T-helper 9 cell (primary cell): ENCODE data around the gene HMGB2.

Experiments used
- DNase-seq: peaks from one replicate; pipeline ENCODE4 v3.0.0-alpha.2; 2020

The HMGB2 gene

DNA sequence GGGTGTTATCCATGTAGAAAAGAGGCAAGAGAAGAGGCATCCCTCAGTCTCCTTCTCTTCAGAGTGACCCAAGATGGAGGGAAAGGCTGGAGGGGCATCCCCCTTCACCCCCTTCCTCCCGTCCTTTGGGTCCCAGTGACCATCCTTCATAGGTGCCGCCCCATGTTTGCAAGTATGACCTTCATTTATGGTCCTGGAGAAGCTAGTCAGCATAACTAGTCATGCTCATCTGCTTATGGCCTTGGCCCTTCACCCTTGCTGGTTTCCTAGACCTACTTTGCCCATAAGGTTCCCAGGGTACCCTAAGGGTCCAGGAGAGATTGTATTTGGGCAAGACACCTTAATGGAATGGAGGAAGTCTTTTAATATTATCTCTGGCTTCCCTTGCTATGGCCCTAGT lies 46.7 kb downstream of the HMGB2 start:
- DNase-seq, result no peak

DNA sequence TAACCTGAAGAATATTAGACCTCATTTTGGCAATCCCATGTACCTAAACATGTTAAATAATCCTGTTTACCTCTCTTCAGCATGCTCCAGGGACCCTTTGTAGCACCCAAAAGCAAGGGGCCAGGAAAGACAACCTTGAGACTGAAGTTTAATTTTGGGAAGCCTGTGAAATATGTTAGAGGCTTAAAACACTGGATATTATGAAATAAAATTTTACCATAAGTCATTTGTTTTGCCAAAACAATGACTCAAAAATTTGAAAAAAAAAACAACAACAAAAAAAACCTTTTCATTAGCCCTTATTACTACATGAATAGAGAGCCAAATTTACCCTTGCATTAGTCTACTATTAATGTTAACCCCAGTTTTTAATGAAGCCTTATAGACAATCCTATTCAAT lies 49.7 kb downstream of the HMGB2 start:
- DNase-seq, result no peak

DNA sequence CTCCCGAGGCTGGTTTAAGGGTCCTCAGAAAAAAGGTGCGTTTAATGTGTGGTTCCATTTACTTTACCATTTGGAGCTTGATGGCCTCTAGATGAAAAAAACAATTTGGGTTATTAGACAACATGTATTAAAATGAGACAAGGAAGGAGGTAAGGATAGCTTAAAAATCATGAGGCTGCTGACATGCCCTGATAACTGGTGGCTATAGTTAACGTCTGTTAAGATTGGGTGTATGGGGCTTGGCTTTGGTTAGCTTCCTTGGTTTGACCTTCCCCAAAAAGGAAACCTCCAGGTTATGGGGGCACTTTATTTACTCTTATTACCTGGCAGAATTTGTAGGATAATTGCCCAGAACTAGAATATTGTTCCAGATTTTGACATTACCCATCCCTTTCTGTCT lies 51.5 kb downstream of the HMGB2 start:
- no peak for DNase-seq

DNA sequence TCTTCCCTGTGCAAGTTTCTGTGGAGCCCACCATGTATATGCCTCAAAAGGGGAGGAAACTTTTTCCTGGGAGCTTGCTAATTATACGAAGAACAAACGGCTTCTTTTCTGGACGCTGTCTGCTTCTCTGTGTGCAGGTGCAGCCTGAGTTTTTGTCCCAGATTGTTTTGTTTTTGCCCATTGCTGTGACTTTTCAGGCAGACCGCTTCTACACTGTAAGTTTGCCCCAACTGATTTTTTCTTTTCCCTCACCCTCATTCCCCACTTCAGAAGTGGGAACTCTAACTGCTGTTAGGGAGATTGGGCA lies 51.9 kb downstream of the HMGB2 start:
- no peak for DNase-seq

DNA sequence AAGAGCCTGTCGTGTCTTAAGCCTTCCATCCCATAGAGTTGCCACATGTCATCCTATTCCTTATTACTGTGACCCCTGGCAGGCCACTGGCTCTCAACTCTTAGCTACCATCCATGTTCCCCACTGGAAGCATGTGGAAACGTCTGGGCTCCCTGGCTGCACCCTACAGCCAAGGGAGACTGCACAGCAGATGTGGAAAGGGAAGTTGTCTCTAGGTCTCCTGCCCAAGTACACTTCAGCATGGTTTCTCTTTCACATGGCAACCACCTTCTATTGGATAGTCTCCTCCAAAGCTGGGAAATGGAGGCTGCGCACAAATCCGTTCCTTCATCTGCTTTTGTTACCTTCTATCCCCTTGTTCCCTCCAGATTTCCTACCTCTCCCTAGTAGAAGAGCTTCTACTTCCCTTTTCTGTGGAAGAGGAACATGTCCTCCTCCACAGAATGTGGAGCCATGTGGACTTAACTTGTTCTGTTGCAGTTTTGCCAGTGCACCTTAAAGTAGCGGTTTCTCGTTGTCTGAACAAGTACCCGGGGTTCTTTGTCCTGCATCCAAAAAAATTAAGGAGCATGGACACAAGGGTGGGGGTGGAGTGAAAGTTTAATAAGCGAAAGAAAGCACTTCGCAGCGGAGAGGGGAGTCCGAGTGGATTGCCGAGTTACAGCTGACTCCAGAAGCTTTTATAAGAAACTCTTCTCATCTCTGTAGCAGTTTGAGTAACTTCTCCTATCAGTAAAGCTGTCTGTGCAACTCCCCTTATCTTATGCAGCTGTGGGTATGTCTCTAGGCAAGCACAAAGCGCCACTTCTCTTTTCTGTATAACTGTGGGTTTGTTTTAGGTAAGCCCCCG lies 52.5 kb downstream of the HMGB2 start:
- no peak for DNase-seq
